GM19455 (cell line): ENCODE data around the gene MSRB3.

Experiments used
- ATAC-seq: cut with Tn5 transposase; IDR thresholded peaks from one replicate; pipeline ENCODE4 v1.9.1; 2021; ENCODE audit not compliant: unreplicated experiment

Gene MSRB3

GRCh38 chr12:65493913-65494245 is 215.4 kb downstream of the MSRB3 start:
- ATAC-seq = no peak

DNA sequence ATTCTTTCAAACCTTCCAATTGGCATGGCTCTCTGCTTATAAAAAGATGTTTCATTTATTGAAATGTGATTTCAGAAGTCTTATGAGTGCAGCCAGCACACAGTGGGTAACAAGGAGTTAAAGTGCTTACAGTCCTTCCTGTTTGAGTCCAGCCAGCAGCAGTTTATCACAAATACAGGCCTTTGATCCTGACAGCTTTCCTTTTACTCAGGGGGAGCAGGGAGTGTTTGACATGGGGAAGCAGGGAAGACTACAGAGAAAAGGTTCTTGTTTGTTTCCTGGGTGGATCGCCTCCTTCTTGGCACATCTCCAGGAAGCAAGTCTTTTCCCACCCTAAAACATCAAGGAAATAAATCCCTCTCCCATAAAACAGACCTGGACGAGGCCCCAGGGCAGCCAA is 216.1 kb downstream of the MSRB3 start:
- no peak for ATAC-seq

- ATAC-seq = no peak
Measured at GRCh38 chr12:65495233-65495632, 216.8 kb downstream of the MSRB3 start.

DNA sequence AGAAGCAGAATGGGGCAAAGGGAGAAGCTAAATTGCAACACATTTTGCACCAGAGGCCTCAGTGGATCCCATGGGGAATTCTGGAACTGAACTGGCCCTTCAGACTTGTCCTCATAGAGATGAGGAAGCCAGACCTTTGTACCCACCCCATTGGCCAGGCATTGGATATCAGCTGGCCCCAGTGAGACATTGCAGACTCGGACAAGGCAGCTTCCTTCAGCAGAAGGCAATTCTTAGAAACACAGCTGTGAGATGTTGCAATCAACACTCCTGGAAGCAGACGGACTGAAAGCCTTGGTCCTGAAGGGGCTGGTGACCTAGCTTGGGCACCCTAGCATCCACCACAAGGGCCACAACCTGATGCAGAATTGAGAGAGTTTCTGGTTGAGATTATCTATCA is 218.1 kb downstream of the MSRB3 start:
- no peak for ATAC-seq

DNA sequence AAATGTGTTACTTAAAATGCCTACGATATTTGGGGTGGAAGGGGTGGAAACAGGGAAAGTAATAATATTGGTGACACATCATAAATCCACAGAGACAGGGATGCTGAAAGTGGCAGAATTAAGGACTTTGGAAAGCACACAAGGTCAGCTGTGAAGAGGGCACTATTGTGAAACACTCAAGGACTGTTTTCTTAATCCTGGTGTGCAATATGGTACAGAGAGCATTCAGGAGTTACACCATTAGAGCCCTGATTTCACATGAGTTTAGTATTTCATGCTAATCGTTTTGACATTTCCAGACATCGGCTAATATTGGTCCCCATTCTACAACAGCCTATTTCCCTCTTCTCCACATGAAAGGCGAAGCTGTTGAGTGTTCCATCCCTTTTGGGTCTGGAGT is 219.2 kb downstream of the MSRB3 start:
- ATAC-seq = no peak

DNA sequence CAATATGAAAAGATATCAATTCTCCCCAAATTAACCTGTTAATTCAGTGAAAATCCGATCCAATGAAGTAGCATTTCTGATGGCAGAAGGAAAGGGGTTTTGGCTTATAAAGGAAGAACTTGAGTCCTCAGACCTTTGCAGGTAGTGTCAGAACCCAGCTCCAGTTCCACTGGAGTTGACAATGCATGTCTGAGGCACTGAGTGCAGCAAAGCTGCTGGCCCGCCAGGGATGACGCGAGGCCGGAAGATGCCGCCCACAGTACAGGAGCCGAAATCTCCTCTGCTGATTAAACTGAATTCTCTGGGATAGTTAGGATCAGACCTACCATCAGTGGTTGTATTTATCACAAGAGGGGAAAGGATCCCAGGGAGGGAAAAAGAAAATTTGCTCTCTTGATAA is 220.7 kb downstream of the MSRB3 start:
- ATAC-seq = no peak

GRCh38 chr12:65500091-65500900 is 221.8 kb downstream of the MSRB3 start:
- no peak for ATAC-seq

- ATAC-seq = no peak
Measured at GRCh38 chr12:65501093-65501621, 222.7 kb downstream of the MSRB3 start.

DNA sequence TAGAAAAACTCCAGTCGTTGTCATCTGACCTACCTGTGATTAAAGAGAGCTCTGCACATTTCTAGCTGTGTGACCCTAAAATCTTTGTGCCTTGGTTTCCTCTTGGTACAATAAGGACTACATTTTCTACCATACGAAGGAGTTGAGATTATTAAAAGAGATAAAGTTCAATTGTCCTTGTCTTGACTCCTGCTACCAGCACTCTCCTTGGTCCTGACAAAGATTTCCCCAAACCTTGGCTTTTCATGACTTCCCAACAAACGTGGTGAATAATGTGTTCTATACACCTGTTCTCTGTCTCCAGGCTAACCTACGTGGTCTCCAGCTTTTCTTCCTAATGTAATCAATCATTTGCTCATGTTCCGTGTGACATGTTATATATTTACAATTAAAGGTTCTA is 223.5 kb downstream of the MSRB3 start:
- ATAC-seq = no peak

DNA sequence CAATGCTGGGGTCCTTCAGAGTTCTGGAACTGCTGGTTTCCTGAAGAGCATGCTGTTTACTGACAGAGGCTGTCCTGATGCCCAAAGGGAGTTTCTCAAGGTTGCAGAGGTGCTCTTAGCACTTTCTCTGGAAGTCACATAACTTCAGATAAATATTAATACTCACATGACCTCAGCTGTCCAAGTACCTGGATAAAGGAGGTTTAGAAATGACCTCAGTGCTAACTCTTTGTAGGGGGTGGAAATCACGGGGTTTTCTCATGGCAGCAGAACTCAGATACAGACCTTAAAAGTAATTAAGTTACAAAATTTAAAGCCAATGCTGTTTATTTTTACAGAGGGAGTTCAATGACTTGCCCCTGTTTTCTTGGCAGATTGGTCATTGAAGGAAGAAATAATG is 225.9 kb downstream of the MSRB3 start:
- no peak for ATAC-seq

GRCh38 chr12:65505386-65506121 is 227.1 kb downstream of the MSRB3 start:
- no peak for ATAC-seq

- no peak for ATAC-seq
Measured at GRCh38 chr12:65508276-65509035, 230.0 kb downstream of the MSRB3 start.

DNA sequence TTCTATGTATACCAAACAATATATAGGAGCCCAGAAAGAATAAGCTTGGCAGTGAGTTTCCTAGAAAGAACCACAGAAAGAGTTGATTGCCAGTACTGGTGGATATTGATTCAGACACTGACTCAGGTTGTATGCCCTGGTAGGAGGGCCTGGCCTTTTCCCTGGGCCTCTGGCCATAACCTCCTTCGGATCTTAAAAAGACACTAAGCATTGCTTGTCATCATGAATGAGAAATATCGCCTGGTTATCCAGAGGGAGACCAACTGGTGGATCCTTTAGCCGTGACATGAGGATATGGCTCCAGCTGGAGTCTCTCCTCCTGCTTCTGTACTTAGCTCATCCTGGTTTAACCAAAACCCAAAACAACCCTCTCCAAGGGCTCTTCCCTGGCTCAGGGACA is 231.5 kb downstream of the MSRB3 start:
- no peak for ATAC-seq

GRCh38 chr12:65510584-65511050 is 232.1 kb downstream of the MSRB3 start:
- no peak for ATAC-seq

DNA sequence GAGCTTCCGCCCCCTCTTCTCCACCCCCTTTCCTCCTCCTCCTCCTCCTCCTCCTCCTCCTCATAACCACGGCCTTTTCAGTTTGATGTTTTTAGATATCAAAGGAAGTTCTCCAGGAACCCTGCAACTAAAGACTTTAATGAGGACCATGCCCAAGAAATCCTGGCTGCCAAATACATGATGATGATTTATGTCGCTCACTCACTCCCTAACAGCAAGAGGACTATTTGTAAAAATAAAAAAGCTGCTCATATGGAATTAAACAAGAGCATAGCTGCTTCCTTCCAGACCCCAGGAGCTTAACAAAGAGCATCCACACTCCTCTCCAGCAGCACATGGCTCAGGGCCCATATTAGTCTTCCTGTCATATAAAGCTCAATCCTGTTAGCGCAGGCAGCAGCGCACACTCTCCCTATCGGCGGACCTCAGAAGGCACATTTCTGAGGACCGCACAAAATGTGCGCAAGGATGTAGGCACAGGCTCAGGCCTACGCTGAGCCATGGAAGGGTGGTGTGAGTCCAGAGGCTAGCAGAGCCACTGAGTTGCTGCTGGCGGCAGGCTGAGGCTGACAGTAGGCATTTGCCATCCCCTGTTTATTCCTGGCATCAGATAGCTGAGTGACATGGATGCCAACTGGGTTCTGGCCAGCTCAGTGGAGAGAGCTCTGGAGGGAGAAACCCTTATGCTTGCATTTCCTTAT is 232.8 kb downstream of the MSRB3 start:
- ATAC-seq = no peak

GRCh38 chr12:65511912-65512311 is 233.4 kb downstream of the MSRB3 start:
- no peak for ATAC-seq
